ENCODE data around the gene PGBD4.
"Not testable (repeated sequence)": the region's sequence is repeated elsewhere in the genome, so short reads cannot be mapped to it uniquely, and the experiment has no call there.

Gene PGBD4

DNA sequence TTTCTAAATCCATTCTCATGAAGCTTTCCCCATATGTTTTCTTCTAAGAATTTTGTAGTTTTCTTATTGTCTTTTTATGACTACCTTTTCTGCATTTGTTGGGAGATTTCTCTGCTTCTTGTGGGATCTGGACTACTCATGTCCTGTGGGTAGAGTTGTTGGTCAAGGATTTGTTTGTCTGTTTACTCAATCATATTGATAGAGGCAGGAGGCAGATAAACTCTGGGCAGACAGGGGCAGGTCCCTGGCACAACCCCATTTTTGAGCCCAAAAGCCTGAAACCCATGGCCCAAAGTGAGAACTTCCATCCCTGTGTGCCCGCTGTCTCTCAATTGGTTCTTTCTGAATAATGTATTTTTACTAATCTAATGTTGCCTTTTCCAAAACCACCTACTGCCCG, 12.3 kb downstream of the PGBD4 start:
- DNase-seq (ENCODE audit: low read depth), result no peak

DNA sequence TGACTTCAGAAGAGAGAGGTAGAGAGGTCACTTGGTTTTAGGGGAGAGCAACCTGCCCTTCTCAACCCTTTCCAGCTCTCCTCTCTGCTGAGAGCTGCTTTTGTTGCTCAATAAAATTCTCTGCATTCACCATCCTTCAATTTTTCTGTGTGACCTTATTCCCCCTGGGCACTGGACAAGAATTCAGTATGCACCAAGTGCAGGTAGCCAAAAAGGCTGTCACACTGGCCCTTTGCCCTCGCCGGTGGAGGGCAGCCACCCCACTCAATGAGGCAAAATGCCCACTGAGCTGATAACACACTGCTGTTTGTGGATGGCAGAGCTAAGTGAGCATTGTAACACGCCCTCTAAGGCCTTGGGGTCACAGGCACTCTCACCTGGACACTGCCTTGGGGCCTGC, 12.9 kb downstream of the PGBD4 start:
- DNase-seq (ENCODE audit: low read depth), result no peak

DNA sequence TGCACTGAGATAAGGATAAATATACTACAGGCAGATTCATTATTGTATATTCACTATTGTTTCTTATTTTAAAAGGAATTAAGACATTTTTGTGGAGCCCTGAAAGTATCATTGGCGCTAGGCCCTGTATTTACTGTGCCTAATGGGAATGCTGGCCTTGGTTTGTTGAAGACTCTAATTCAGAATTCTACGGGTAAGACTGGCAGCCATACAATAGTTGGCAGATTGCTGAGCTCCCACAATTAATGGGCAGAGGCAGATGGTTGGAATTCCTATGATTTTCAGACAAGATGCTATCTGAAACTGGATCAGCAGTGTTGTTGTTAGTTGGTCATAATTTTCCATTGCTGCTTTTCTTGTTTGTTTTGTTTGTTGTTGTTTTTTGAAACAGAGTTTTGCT, 14.7 kb downstream of the PGBD4 start:
- DNase-seq (ENCODE audit: low read depth), result no peak

DNA sequence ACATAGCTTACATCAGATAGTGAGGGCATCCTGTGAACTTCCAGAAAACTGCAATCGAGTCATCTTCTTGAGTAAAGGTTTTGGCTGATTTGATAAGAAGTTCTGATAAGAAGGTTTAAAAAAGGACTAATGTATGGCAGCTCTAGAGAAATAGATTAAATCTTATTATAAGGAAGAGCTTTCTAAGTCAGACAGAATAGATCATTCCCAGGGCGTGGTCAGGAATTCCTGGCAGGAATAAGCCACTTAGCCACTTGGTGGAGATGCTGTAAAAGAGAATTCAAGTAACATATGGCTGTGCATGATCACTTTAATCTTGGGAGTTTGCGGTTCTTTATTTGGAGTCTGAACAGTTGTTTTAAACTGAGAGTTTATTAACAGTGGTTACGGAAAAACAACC, 17.4 kb downstream of the PGBD4 start:
- no peak for DNase-seq (ENCODE audit: low read depth)

DNA sequence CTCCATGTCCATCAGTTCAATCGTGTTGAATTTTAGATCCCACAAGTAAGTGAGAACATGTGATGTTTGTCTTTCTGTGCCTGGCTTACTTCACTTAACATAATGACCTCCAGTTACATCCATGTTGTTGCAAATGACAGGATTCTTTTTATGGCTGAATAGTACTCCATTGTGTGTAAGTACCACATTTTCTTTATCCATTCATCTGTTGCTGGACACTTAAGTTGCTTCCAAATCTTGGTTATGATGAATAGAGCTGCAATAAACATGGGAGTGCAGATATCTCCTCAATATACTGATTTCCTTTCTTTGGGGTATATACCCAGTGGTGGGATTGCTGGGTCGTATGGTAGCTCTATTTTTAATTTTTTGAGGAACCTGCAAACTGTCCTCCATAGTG, 18.5 kb downstream of the PGBD4 start:
- DNase-seq (ENCODE audit: low read depth), result not testable (repeated sequence)

DNA sequence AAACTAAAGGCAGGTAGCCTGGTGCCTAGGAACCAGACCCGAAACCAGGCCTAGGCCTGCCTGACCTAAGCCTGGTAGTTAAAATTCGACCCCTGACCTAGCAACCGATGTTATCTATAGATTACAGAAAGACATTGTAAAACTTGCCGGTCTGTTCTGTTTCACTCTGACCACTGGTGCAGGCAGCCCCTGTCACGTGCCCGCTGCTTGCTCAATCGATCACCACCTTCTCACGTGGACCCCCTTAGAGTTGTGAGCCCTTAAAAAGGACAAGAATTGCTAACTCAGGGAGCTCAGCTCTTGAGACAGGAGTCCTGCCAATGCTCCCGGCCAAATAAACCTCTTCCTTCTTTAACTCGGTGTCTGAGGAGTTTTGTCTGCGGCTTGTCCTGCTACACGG, 19.9 kb downstream of the PGBD4 start:
- not testable (repeated sequence) for DNase-seq (ENCODE audit: low read depth)

DNA sequence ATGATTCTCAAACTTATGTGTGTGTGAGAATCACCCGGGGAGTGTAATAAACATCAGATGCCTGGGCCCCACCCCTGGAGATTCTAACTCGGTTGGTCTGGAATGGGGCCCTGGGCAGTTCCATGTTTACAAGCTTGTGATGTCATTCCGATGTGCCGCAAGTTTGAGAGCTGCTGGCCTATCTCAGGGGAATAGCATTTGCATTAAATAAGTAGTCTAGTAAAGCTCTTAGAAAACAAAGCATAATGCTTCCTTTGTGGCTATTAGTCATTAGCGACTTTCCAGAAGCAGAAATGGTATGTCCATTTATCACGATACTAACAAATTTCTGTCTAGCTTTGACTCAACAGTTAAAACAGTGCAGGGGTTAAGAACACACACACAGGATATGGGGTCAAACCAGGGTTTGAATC, 20.9 kb downstream of the PGBD4 start:
- no peak for DNase-seq (ENCODE audit: low read depth)

DNA sequence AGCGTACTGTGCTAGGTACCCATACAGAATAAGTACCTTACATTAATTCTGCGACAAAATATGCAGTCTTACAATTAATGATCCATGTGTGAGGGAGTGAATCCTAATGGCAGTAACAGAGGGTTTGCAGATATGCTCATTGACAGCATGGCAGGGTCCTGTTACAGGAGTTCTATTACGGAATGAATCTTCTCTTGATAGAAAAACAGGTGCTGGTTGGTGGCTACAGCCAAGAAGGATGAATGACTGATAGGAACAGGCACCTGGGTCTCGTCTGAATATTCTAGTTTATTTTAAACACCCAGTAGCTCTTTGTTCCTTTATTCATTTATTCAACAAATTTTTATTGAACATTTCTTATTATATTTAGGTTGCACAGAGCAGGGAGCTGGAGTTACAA, 22.8 kb downstream of the PGBD4 start:
- no peak for DNase-seq (ENCODE audit: low read depth)

DNA sequence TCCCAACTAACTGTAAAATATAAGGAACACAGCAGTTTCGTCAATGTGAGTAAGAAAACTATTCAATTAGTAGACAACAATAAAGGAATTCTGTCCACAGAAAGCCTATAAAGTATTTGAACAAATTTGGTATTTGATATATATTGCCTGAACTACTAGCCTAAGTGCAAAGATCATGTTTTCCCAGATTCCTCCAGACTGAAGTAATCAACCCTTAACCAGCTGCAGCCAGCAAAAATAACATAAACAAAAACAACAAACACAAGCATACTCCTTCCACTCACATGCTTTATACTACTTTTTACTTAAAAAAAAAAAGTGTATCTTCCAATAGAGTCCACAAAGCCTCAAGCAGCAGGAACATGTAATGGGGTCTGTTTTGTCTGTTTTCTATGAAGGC, 24.1 kb downstream of the PGBD4 start:
- no peak for DNase-seq (ENCODE audit: low read depth)

DNA sequence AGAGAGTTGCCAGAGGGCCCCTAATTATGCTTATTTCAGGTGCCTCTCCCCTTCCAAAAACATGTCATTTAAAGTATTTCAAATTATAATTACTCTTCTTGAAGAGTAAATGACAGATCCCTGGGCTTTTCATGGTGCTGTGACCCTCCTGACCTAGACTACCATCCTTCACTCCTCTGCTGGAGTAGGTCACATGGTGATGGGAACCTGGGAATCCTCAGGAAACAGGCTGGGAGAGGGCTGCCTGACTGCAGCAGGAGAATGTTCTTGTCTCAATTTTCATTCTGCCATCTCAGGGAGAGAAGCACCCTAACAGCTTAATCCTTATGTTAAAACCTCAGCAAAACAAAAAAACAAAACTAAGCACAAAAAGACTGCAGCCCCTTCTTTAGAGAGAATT, 24.6 kb downstream of the PGBD4 start:
- DNase-seq (ENCODE audit: low read depth), result no peak

DNA sequence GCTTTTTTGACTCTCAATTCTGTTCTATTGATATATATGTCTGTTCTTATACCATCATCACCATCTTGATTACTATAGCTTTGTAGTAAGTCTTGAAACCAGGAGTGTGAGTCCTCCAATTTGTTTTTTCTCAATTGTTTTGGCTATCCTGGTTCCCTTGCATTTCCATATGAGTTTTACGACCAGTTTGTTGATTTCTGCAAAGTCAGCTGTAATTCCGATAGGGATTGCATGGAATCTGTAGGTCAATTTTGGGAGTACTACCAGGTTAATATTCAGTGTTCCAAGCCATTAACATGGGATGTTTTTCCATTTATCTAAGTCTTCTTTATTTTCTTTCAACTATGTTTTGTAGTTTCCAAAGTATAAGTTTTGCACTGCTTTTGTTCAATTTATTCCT, 27.0 kb downstream of the PGBD4 start:
- no peak for DNase-seq (ENCODE audit: low read depth)

DNA sequence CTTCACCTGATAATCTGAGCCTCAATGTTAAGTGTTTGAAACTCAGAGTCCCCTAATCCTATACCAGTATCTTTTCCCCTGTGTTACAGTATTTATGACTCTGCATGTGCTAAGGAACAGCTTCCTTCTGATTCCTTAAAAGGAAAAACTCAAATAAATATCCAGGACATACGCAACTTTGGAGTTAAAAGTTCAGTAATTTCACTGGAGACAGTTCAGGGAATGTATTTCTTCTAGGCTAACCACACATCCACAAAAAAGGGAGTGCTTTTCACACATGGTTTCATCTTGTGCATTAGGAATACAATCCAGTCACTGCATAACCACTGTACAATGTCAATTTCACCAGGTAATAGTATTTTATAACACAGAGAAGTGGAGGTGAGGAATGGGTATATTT, 31.0 kb downstream of the PGBD4 start:
- DNase-seq (ENCODE audit: low read depth), result no peak

DNA sequence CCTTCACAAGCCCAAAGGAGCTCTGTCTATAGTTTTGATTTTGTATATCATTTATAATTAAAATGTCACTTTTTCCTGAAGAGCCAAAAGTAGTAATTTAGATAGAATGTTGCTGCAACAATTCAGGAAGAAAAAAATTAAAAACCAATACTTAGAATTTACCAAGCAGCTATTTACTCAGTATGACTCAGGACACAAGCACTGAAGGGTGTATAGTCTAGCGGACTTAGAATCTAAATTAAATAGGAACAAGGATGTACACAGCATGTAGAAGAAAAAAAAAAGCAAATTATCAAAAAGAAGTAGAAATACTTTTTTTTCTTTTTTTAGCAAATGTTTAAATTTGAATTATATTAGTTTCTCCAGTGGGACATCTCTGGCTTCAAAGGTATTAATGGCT, 31.6 kb downstream of the PGBD4 start:
- no peak for DNase-seq (ENCODE audit: low read depth)

DNA sequence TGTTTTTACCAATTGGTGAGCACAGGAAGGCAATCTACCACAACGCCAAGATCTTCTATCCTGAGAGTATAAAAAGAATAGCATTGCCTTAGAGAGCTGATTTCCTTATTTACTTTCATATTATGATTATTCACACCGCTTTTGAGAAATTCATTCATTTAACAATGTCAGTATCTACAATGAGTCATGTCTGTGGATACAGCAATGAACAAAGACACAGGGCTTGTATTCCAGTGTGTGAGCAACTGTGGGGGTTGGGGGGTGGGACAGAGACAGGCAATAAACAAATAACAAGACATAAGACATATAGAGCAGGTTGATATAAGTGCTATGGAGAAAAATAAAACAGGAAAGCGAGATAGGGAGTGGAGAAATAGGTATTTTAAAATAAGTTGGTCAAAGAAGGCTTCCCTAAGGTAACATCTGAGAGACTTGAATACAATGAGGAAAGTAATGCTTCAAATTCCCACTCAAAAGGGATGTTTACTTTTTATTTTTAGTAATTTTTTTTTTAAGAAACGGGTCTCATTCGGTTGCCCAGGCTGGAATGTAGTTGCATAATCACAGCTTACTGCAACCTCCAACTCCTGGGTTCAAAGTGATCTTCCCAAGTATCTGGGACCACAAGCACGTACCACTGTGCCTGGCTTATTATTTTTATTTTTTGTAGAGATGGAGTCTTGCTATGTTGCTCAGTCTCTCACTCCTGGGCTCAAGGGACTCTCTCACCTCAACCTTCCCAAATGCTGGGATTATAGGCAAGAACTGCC, 45.7 kb downstream of the PGBD4 start:
- no peak for DNase-seq (ENCODE audit: low read depth)

DNA sequence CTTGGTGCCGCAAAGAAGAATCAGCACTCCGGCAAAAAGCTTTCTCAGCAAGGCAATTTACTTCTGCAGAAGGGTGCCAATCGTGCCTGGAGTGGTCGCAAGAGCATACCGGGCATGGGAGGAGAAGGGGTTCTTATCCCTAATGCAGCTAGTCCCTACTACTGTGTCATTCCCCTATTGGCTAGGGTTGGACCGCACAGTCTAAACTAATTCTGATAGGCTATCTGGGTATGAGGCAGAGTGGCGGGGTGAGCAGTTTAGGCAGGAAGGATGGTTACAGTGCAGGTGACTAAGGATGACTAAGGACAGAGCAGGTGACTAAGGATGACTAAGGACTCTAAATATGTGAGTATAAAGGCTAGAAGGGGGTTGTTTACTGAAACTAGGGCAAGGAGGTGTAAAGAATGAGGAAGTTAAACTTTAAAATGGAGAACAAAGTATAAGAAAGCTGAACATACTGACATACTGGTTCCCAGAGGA, 52.9 kb downstream of the PGBD4 start:
- no peak for DNase-seq (ENCODE audit: low read depth)

DNA sequence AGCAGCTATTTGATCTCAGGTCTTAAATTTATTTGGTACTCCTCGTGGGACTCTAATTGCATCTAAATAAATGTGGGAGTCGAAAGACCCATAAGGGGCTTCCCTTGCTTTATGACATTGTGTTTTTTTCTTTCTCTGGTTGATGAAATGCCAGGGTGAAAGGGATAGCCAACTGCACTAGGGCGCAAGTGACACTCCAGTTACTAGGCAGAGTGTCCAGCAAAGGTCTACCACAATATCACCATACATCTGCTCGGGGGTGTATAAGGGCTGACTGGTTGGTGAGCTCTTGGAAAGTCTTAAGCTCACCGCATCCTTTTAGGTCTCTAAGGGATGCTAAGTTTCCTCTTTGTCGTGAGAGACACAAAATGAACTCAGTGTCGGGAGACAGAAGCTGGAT, 54.0 kb downstream of the PGBD4 start:
- no peak for DNase-seq (ENCODE audit: low read depth)
